NCI-H187 treated with DMSO at 0.1 percent for 48 hours (cell line): ENCODE data around the gene DACT2.
"Not testable (repeated sequence)": the region's sequence is repeated elsewhere in the genome, so short reads cannot be mapped to it uniquely, and the experiment has no call there.

Experiments
- DNase-seq: peaks from one replicate; lab custom pipeline; 2025; lab: John Stamatoyannopoulos, UW

The DACT2 gene

DNA sequence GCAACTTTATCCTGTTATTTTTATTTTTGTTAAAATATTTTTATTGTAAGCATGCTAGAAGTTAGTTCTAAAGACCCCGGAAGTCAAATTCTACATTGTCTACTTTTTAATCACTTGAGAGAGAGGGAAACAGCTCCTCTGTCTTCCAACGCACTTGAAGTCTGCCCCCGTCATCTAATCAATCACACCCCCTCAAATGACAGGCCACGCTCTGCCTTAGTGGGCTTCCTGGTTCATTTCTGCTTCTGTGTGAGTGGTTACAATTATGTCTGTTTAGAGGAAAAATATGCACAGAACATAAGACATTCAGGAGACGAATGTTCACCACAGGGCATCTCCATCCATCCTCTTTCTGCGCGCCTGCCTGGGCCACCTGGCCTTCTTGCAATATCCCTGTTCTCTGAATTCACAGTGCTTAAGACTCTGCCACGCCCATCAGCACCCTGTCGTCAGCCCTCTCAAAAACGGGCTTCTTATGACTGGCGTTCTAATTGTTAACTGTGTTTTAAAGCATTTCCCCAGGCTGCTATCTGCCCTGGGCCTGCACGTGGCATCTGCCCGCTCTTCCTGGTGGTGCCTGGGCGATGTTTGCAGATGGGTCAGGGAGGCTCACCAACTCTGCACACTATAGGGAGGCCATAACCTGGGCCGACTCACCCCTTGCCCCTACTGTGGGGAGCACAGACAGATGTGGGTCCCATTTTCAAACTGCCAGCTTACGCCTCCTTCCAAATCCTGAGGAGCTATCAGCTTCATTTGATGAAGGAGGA is 15.4 kb downstream of the DACT2 start:
- DNase-seq: no peak

DNA sequence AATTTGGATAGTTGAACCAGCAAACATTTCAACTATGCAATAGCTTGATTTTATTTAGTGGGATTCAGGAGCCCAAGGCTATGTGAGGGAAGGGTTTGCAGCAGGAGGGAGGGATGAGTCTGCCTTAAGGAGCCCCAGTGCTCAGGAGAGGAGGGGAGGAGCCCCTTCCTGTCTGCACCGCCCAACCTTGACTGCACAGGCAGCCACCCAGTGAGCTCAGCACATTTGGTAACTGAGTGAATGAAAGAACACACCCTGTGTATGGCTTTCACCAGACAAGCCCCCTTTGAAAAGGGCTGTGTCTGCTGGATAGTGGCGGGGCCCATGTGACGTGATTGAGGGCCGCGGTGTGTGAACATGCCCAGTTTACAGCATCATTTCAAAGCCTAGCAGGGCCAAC is 17.0 kb downstream of the DACT2 start:
- no peak for DNase-seq

DNA sequence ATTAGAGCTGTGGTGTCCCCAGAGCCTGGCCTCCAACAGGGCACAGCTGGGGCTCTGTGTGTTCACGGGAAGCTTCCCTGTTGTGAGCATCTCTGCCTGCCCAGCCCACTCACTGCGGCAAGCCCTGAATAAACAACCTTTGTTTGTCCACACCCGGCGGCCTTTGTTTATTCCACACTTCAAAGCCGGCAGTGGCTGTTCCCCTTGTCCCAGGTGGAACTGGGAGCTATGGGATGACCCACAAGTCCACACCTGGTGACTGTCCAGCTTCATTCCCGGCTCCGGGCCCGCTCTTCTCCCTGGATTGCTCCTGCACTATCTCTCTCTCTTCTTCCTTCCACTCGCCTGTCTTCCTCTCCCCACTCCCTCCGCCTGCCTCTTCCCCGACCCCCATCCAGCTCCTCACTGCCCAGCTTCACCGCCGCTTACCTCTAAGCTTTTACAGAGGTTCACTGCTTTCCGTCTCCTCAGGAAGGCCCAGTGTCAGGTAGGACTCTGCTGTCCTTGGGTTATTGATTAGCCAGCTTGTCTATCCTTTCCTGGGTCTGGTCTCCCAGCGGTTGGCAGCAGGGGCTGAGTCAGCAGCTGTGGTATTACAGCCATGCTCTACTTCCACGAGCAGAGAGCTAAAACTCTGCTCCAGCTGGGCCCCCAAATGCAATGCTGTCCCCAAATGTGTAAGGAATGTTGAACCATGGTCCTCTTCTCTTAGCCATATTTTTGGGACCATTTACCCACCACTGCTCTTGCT is 17.8 kb downstream of the DACT2 start:
- no peak for DNase-seq

DNA sequence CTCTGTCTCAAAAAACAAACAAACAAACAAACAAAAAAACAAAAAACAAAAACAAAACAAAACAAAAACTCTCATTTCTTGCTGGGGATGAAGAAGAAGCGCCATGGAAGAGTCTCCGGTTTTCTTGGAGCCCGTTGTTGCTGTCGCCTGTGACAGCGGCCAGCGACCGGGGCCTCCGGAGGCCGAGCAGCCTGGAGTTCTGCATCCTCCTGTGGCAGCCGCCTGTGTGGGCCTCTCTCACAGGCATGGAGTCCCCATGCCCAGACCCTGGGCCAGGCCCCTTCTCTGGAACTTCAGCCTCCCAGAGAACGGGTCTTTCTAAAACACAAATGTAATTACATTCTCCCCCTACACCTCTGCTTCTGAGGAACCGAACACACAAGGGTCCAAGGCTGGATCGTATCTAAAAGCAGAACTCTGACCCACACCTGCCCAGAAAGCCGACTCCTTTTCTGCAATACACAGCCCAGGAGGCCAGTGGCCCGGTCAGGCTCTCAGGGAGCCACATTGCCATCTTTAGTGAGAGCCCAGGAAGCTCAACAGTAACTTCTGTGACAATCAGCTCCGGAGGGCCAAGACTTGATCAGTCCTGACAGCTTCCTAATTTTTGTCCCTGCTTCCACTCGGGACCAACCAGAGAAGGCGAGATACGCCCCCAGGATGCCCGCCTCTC is 18.5 kb downstream of the DACT2 start:
- no peak for DNase-seq

DNA sequence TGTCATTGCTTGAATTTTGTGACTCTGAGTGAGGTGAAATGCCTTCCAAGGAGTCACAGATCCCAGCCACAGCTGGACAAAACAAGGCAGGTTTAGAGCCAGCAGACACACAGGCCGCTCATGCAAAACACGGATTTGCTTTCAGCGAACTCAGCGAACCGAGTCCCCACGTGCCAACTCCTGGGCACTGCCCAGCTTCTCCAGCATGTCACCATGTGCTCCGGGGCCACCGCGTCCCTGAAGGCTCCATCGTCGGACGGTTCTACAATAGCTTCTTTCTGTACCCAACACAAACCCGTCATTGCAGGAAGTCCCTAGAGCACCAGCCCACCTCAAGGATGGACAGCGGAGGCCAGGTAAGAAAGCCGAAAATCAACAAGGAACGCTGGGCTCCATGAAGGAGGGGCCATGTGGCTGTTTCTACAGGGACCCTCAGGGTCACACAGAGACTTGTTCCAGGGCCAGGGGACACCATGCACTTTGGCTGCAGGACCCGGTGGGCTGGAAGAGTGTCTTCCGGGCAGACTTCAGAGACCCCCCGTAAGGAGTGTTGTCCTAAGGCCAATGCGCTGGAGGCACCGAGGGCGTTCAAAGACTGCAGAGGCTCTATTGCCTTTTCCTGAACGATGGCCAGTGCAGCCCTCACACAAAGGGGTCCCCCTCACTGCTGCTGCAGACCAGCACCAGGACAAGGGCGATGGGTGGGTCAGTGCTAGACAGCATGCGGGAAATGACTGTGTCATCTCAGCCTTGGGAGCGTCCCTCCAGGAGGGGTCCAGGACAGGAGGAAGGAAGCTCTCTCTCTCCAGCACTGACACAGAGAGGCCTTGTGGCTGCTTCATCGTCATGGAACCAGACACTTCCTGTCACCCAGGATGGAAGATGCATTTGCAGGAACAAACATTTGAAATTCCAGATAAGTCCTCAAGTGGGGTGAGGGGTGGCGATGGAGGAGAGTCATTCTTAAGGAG is 19.8 kb downstream of the DACT2 start:
- no peak for DNase-seq

DNA sequence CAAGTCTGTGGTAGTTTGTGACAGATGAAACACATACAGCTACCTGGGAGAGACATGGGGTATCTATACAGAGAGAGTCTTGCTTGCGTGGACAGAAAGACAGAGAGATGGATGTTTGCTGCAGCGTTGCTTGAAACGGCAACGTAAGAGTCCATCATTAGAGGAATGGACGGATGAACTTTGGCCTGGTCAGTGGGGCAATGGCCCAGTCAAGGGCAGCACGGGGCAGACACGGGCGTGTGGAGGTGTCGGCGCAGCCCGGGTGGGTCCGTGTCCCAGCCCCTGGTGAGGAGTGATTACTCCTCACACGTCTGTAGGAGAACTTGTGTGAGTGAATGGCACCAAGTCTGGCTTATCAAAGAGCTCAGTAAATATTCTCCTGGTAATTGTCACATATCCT is 21.9 kb downstream of the DACT2 start:
- no peak for DNase-seq

DNA sequence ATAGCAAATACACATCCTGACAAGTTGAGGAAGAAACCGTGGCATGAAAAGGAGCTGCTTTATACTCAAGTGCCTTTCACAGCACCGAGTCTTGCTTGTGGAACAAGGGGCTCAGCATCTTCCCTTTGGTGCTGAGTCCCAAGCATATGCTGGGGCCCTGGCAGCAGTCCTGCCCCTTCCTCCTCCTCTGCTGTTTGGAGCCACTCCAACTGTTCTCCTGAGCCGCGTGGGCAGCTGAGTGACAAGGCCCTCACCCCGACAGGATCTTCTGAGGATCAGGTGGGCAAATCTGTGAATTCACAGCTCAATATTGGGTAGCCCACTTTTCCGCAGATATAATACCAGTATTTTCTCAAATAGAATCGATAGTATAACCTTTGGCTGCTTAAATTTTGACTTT is 24.7 kb downstream of the DACT2 start:
- no peak for DNase-seq

DNA sequence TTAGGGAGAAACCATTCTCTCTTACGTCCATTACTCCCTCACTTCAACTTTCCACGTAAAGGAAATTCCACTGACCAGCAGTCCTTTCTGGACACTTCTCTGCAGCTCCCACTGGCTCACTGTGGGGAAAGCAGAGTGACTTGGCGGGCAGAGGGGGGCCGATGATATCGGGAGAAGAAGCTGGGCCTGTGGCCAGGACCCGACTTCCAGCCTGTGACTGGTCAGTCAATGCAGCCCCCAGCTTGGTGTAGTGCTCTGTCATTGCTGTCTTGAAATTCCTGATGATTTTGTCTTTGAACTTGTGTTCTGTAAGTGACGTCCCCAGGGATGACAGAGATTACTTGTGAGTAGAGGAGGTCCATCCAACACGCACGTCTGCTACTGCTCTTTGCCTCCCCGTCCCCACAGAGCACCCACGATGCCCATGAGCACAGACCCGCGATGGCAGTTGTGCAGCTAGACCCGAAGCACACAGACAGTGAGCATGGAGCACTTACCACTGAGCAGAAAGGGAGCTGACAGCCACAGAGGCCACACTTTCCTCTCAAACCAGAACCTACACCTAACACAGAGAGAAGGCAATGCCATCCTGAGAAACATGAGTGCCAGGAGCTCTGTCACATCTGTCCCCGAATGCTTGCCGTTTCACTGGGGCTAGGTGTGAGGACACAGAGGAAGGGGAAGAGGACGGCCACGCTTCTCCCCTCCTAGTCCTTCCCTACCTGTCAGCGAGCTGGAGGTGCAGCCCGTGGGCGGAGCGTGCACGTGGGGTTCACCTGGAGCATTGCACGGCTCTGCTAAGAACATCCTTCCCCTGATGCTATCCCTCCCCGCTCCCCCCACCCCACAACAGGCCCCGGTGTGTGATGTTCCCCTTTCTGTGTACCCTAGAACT is 25.7 kb downstream of the DACT2 start:
- DNase-seq: no peak

DNA sequence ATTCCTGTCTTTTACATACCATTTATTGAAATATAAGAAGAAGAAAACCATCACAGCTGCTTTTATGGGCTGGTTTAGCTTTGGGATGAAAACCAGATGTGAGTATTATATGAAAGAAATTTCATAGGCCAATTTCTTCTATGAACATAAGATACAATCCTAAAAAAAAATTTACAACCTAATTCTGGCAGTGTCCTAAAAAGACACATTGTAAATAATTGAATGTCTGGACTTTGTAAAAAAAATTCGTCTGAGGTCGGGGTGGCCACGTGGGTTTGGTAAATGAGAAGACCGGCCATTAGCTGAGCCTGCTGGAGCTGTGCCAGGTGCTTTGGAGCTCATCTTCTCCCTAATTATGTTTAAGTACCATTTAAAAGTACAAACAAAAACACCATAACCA is 26.8 kb downstream of the DACT2 start:
- no peak for DNase-seq

DNA sequence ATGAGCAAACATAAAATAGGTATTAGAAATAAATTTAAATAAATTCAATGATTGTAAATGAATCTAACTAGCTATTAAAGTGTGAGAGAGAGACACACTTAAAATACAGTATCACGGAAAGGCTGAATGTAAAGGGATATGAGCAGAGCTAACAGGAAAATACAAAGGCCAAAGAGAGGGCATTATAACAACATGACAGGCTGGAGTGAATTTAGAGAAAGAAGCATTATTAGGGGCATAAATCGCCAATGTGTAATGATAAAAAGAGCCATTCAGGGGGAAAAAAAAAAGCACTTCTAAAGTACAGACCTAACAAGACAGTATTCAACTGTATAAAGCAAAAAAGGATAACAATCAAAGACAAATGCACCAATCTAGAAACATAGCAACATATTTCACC is 28.1 kb downstream of the DACT2 start:
- no peak for DNase-seq

DNA sequence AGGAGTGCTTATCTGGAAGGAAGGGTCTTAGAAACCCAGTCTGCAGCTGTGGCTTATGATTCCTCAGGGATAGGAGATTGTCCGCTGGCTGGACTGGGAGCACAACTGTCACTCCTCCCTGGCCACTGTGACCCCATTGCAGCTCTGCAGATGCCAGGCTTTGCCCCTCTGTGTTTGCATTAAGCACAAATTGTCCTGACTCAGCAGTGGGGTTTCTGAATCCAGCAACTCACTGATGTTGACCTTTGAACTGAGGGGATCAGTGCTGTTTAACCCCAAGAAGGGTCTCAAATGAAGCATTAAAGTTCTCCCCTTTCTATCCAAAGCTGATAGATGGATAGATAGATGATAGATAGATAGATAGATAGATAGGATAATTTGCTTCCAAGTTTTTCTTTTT is 29.5 kb downstream of the DACT2 start:
- no peak for DNase-seq

DNA sequence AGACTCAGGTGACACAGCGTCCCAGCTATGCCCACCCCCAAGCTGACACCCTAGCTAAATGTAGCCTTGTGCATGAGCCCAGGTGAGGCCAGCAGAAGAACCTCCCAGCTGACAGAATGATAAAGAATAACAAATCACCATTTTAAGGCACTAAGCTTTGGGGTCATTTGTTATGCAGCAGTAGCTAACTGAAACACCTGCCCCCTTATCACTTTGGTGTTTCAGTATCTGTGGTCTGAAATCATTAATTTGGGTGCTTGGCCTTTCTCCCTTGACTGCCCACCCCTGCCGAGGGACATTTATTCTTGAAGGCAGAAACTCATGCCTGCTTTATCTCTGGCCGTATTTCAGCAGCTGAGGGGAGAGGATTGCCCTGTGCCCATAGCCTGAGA is 30.0 kb downstream of the DACT2 start:
- no peak for DNase-seq

DNA sequence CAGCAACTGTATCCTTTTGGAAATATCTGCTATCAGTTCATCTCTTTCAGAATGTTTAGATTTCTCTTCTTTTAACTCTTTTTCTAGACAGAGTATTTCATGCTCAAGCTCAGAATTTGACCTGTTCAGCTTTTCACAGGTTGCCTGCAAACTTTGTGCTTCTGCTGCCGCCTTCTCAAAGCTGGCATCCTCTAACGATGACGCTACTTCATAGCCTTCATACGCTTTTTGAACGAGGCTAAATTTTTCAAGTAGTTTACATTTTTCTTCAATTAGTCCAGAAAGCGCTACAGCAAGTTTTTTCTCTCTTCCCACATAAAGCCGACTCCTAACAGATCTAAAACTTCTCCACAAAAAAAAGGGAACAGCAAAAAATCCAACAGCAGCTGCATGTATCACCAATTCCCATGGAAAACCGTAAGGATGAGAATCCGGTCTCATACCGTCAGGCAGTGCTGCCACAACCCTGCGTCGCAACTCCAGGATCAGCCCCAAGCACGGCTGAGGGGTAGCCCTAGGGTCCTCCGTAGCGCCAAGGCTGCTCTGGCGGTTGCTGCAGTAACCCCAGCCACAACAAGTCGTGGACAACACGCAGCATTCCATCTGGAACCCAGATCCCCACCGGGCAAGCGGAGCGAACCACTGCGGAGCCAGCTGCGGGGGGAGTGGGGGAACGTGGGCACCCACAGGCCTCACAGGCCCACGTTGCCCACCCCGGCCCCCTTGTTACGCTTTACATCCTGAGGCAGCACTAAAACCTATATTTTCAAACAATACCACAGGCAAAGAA is 30.6 kb downstream of the DACT2 start:
- DNase-seq: no peak

DNA sequence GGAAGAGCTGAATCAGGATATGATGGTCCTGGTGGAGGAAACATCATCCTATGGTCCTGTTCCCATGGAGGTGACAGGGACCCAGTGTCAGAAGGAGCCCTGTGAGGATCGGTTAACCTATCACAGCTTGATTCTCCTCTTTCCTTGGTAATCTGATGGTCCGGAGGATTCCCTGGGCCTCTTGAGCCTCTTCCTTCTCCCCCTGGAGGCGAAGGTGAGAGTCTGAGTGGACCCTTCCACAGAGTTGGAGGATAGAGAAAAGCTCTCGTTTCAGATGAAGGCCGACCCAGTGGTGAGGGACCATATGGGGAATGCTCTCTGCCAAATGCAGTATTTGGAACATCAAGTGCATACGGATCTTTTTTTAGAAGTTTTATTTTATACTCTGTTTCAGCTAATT is 32.1 kb downstream of the DACT2 start:
- not testable (repeated sequence) for DNase-seq

DNA sequence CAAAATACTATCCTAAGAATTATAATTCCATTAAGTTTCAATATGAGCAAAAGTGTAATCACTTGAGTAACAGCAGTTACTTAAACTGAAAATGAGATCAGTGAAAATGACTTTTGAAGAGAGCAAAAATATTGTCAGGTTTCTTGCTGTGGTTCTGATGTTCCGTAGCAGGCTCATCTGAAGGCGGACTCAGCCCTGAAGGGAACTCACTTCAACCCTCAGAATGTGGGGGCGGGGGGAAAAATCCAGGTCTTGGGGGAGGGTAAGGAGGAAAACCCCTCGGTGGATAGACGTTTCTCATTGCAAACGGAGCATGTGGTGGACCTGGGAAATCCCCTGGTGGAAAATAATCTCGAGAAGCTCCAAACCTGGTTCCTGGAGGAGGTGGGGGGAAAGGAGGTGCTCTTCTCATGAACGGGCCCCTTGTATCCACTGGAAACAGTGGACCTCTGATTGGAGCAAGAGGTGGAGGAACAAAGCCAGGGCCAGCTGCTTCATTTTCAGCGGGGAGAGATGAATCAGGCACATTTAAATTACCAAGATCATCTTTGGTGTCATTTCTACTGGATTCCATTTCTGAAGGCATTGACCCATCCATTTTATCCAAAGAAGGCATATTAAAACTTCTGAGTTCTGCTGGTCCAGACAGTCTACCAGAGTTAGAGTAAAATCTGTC is 32.7 kb downstream of the DACT2 start:
- DNase-seq: not testable (repeated sequence)

DNA sequence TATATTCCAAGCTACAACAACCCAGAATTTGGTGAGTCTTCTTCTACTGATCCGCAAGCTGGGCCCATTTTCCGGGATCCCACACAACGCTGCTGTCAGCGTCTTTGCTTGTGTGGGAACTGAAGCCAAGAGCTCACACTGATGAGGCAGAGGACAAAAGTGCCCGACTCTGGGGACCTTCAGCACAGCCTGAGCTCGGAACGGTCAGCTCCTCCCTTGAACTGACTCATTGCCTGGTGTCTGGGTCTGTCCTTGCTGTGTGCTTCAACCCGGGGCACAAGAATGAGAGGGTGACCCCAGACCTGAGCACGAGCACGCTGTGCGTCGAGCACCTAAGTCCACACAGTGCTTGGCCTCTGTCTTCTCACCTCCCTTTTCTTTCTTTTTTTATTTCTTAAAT is 33.5 kb downstream of the DACT2 start:
- DNase-seq: no peak

DNA sequence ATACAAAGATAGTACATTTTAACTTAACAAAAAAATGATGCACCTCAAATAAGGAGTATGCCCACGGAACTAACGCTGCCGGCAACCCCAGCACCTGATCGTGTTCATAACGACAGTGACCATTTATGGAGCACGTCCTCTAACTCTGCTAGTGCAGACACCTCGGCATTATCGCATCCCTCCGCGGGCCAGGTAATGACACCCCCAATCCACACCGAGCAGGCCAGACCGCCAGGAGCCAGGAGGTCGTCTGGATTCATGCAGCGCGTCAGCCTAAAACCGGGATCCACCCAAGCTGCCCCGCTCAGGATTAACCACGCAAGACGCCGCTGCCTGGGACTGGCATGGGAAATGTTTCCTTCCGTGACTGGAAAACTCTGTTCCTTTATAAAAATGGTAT is 34.1 kb downstream of the DACT2 start:
- DNase-seq: no peak

DNA sequence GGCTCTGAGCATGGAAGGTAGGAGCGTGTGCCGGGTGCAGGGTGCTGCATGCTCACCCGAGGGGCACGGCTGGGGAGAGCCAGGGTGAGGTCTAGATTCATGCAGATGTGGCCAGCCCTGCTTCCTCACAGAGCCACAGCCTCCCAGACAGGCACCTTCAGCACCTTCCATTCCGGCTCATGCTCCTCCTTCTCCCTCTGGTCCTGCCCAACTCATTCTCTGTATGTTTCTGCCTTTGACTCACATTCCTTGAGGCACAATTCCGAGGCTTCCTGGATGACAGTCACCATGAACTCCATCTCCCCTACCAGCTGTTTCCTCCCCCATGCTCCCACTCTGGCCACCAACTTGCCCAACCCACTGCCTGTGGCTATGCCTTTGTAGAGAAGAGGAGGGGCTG is 35.4 kb downstream of the DACT2 start:
- no peak for DNase-seq

DNA sequence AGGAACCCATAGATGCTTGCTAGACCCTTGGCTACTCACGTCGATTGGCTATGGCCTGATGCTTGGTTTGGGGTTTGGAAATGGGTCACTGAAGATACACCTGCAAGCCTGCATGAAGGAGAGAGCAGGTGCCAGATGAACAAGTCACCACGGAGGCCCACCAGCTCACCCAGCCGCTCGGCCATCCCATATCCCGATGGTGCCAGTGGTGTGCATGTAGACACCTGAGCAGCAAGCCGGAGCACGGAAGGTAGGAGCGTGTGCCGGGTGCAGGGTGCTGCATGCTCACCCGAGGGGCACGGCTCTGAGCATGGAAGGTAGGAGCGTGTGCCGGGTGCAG is 35.9 kb downstream of the DACT2 start:
- DNase-seq: no peak
